Stimulated activated CD4-positive, alpha-beta T cell treated with anti-CD3 and anti-CD28 coated beads, TNF-alpha, amount 100 ng/mL, for 48 hours (primary cell): ENCODE data around the gene NFILZ.
A peak's percentile ranks its signal among the peaks of the same experiment; 100 is the strongest.

ENCODE experiments used
- DNase-seq, 3 donors: peaks; one replicate each; pipeline ENCODE4 v3.0.0-alpha.2; 2020; ENCODE audit warnings: low read depth in 3 of 3

The NFILZ gene

GRCh38 chr19:8641908-8642547 lies 11.6 kb downstream of the NFILZ start:
- DNase-seq: no peak

- no peak for DNase-seq
These were observed 12.1 kb downstream of the NFILZ start for GRCh38 chr19:8642561-8642960.

- no peak for DNase-seq
These were observed 13.6 kb downstream of the NFILZ start for GRCh38 chr19:8643860-8644653.

- no peak for DNase-seq
These were observed 17.8 kb downstream of the NFILZ start for GRCh38 chr19:8648240-8648639.

- peak; percentile 26 to 62 (median 37) for DNase-seq
These were observed 24.3 kb downstream of the NFILZ start for GRCh38 chr19:8654591-8655339.

- no peak for DNase-seq
These were observed 24.9 kb downstream of the NFILZ start for GRCh38 chr19:8655340-8655709.

GRCh38 chr19:8657869-8658268 lies 27.4 kb downstream of the NFILZ start:
- DNase-seq: no peak

- no peak for DNase-seq
These were observed 29.5 kb downstream of the NFILZ start for GRCh38 chr19:8659905-8660304.

- no peak for DNase-seq
These were observed 31.8 kb downstream of the NFILZ start for GRCh38 chr19:8662263-8662662.

- no peak for DNase-seq
These were observed 33.7 kb downstream of the NFILZ start for GRCh38 chr19:8663920-8664670.

GRCh38 chr19:8664671-8665057 lies 34.2 kb downstream of the NFILZ start:
- DNase-seq: no peak

GRCh38 chr19:8665468-8666213 lies 35.2 kb downstream of the NFILZ start:
- no peak for DNase-seq

- DNase-seq: no peak
These were observed 36.5 kb downstream of the NFILZ start for GRCh38 chr19:8666814-8667405.

GRCh38 chr19:8673276-8673891 lies 43.0 kb downstream of the NFILZ start:
- DNase-seq: no peak

- no peak for DNase-seq
These were observed 44.6 kb downstream of the NFILZ start for GRCh38 chr19:8675066-8675465.

- no peak for DNase-seq
These were observed 47.9 kb downstream of the NFILZ start for GRCh38 chr19:8678244-8678807.
